SK-N-SH treated with all-trans-retinoic acid at 6 μM for 48 hours (cell line): ENCODE data around the gene DSCAM.

Experiments used
- ATAC-seq: fragments of 200-7000 bp; cut with Tn5 transposase; 3 replicates; pipeline ENCODE4 v1.9.1; 2020; ENCODE audit warnings: mild to moderate bottlenecking, moderate library complexity
- BACH2 ChIP-seq: fragments of 250-450 bp; sonication (Bioruptor Pico); IDR thresholded peaks from 2 replicates; pipeline ENCODE4 v1.9.0; 2021; ENCODE audit warnings: mild to moderate bottlenecking, borderline replicate concordance
- CREB5 ChIP-seq: fragments of 250-450 bp; sonication (Bioruptor Pico); IDR thresholded peaks from 2 replicates; pipeline ENCODE4 v1.5.1; 2020; ENCODE audit warnings: low read depth, mild to moderate bottlenecking, moderate library complexity
- CSDC2 ChIP-seq: fragments of 250-450 bp; sonication (Bioruptor Pico); IDR thresholded peaks from 2 replicates; pipeline ENCODE4 v1.5.0; 2020; ENCODE audit warnings: mild to moderate bottlenecking, moderate library complexity
- CSRNP3 ChIP-seq: fragments of 250-450 bp; sonication (Bioruptor Pico); IDR thresholded peaks from 2 replicates; pipeline ENCODE4 v1.5.1; 2021; ENCODE audit warnings: mild to moderate bottlenecking, moderate library complexity
- ESRRG ChIP-seq: fragments of 250-450 bp; sonication (Bioruptor Pico); IDR thresholded peaks from 2 replicates; pipeline ENCODE4 v1.6.1; 2021; ENCODE audit warnings: mild to moderate bottlenecking
- GLIS3 ChIP-seq: fragments of 250-450 bp; sonication (Bioruptor Pico); IDR thresholded peaks from 2 replicates; pipeline ENCODE4 v1.5.0; 2020; ENCODE audit warnings: mild to moderate bottlenecking, moderate library complexity
- ISL1 ChIP-seq: fragments of 250-450 bp; sonication (Bioruptor Pico); IDR thresholded peaks from 2 replicates; pipeline ENCODE4 v2.1.2; 2022; ENCODE audit warnings: mild to moderate bottlenecking, moderate library complexity
- PATZ1 ChIP-seq: fragments of 250-450 bp; sonication (Bioruptor Pico); IDR thresholded peaks from 2 replicates; pipeline ENCODE4 v1.8.0; 2020; ENCODE audit warnings: mild to moderate bottlenecking, moderate library complexity, borderline replicate concordance
- POU6F1 ChIP-seq: fragments of 250-450 bp; sonication (Bioruptor Pico); IDR thresholded peaks from 2 replicates; pipeline ENCODE4 v1.8.0; 2021; ENCODE audit warnings: low read depth, mild to moderate bottlenecking, moderate library complexity, borderline replicate concordance
- RARB ChIP-seq: fragments of 250-450 bp; sonication (Bioruptor Pico); IDR thresholded peaks from 2 replicates; pipeline ENCODE4 v1.8.0; 2021; ENCODE audit warnings: mild to moderate bottlenecking, moderate library complexity
- SNAI2 ChIP-seq: fragments of 250-450 bp; sonication (Bioruptor Pico); IDR thresholded peaks from 2 replicates; pipeline ENCODE4 v1.5.0; 2020; ENCODE audit warnings: mild to moderate bottlenecking, moderate library complexity
- TOX ChIP-seq: fragments of 250-450 bp; sonication (Bioruptor Pico); IDR thresholded peaks from 2 replicates; pipeline ENCODE4 v1.8.0; 2021; ENCODE audit warnings: mild to moderate bottlenecking, moderate library complexity, borderline replicate concordance
- ZC3H10 ChIP-seq: fragments of 250-450 bp; sonication (Bioruptor Pico); IDR thresholded peaks from 2 replicates; pipeline ENCODE4 v1.5.1; 2021; ENCODE audit warnings: mild to moderate bottlenecking, moderate library complexity
- ZFP3 ChIP-seq: fragments of 250-450 bp; sonication (Bioruptor Pico); IDR thresholded peaks from 2 replicates; pipeline ENCODE4 v1.5.0; 2020; ENCODE audit warnings: mild to moderate bottlenecking, moderate library complexity
- ZFP30 ChIP-seq: fragments of 450-650 bp; formaldehyde crosslinking; IDR thresholded peaks from 2 replicates; pipeline ENCODE4 v1.5.0; 2022; ENCODE audit warnings: mild to moderate bottlenecking, moderate library complexity
- ZNF565 ChIP-seq: fragments of 450-650 bp; formaldehyde crosslinking; conservative IDR thresholded peaks from 2 replicates; pipeline ENCODE4 v1.5.0; 2020; ENCODE audit warnings: low read depth, mild to moderate bottlenecking, moderate library complexity
- ZNF70 ChIP-seq: fragments of 450-650 bp; formaldehyde crosslinking; IDR thresholded peaks from 2 replicates; pipeline ENCODE4 v1.5.0; 2020; ENCODE audit warnings: mild to moderate bottlenecking, moderate library complexity
- ZNF8 ChIP-seq: fragments of 450-650 bp; formaldehyde crosslinking; IDR thresholded peaks from 2 replicates; pipeline ENCODE4 v1.5.0; 2020; ENCODE audit warnings: mild to moderate bottlenecking, moderate library complexity

Gene DSCAM

GRCh38 chr21:40783404-40783803, 63.6 kb downstream of the DSCAM start:
- no peak for ATAC-seq
- TF ChIP-seq POU6F1 (CRISPR knock-in tag) (no peak), ZNF565 (CRISPR knock-in tag) (no peak), RARB (CRISPR knock-in tag) (no peak), ZFP3 (CRISPR knock-in tag) (no peak)

- no peak for ATAC-seq
- no peak for TF ChIP-seq GLIS3
- no peak for TF ChIP-seq ESRRG (CRISPR knock-in tag)
- no peak for TF ChIP-seq CSDC2 (CRISPR knock-in tag)
- no peak for TF ChIP-seq ZFP3 (CRISPR knock-in tag)
- no peak for TF ChIP-seq CSRNP3 (CRISPR knock-in tag)
- no peak for TF ChIP-seq TOX (CRISPR knock-in tag)
- TF ChIP-seq ZFP30 (CRISPR knock-in tag), result no peak
Observed at GRCh38 chr21:40770435-40771055, 76.4 kb downstream of the DSCAM start.

GRCh38 chr21:40769231-40769630, 77.7 kb downstream of the DSCAM start:
- TF ChIP-seq ZNF70 (CRISPR knock-in tag) (no peak), ZFP30 (CRISPR knock-in tag) (no peak), ESRRG (CRISPR knock-in tag) (no peak), ZNF8 (CRISPR knock-in tag) (no peak), ZFP3 (CRISPR knock-in tag) (no peak), BACH2 (CRISPR knock-in tag) (no peak), SNAI2 (CRISPR knock-in tag) (no peak), PATZ1 (CRISPR knock-in tag) (no peak), CSRNP3 (CRISPR knock-in tag) (no peak)
- ATAC-seq, result no peak

- TF ChIP-seq CREB5, result no peak
- no peak for TF ChIP-seq ZNF70 (CRISPR knock-in tag)
- TF ChIP-seq POU6F1 (CRISPR knock-in tag), result no peak
- ATAC-seq, result no peak
Observed at GRCh38 chr21:40768056-40768455, 78.9 kb downstream of the DSCAM start.

- TF ChIP-seq RARB (CRISPR knock-in tag) (no peak), GLIS3 (no peak), ZC3H10 (CRISPR knock-in tag) (no peak), ISL1 (no peak), SNAI2 (CRISPR knock-in tag) (no peak), POU6F1 (CRISPR knock-in tag) (no peak), ZFP3 (CRISPR knock-in tag) (no peak)
- ATAC-seq, result no peak
Observed at GRCh38 chr21:40766381-40766780, 80.6 kb downstream of the DSCAM start.
